GM19463 (cell line): ENCODE data around the gene ADK.

Source experiments
- ATAC-seq: cut with Tn5 transposase; IDR thresholded peaks from one replicate; pipeline ENCODE4 v1.9.1; 2021; ENCODE audit warnings: mild to moderate bottlenecking, moderate library complexity; ENCODE audit not compliant: unreplicated experiment

The ADK gene

DNA sequence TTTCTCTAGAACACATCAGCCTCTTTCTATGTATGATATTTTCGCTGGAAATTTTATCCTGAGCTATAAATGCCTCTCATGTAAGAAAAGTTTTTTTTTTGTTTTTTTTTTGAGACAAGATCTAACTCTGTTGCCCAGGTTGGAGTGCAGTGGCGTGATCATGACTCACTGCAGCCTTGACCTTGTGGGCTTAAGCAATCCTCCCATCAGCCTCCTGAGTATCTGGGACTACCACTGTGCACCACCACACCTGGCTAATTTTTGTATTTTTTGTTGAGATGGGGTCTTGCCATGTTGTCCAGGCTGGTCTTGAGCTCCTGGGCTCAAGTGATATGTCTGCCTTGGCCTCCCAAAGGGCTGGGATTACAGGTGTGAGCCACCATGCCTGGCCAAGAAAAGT, 80.4 kb downstream of the ADK start:
- no peak for ATAC-seq

DNA sequence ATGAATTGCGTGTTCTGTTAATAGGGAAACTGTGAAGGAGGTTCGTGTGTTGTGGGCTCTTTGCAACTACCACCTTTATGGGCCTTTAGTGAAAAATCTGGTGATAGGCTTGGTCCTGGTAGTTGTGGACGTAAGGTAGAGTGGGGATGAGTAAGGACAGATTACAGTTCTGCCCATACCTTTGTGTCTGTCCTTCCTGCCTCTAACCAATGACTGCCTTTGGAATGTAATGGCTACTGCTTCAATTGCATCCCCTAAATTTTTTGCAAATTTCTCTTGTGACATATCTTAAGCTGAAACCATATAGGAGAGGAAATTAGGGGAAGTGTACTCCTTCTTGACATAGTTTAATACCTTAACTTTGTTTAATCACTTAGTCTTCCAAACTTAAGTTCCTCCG, 82.3 kb downstream of the ADK start:
- no peak for ATAC-seq

DNA sequence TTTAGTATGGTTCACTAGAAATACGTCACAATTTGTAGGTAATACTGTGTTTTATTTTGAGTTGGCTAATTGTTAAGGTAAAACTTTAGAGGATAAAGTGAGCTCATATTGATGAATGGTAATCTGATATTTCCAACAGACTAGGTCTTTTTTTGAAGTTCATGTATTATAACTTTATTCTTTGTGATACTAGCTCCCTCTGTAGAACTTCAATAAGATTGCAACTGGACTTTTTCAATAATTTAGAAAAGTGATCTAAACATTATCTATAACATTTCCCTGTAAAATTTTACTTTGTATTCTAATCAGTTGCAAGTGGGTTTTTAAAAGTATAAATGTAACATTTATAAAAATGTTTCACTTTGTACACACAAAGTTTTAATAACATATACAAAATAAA, 83.5 kb downstream of the ADK start:
- ATAC-seq: no peak

DNA sequence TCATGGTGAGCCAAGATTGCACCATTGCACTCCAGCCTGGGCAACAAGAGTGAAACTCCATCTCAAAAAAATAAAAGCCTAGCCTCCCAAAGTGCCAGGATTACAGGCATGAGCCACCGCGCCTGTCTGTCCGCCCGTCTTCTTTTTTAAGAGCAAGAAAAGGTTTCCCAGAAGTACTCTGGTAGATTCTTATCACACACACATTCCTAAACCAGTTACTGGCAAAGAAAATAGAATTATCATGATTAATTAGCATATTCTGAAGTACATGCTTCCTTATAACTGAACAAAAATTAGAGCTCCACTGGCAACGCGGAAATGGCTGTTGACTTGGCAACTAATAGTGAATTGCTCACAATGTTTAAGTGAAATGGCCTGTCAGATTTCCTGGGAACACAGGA, 87.0 kb downstream of the ADK start:
- ATAC-seq: no peak

DNA sequence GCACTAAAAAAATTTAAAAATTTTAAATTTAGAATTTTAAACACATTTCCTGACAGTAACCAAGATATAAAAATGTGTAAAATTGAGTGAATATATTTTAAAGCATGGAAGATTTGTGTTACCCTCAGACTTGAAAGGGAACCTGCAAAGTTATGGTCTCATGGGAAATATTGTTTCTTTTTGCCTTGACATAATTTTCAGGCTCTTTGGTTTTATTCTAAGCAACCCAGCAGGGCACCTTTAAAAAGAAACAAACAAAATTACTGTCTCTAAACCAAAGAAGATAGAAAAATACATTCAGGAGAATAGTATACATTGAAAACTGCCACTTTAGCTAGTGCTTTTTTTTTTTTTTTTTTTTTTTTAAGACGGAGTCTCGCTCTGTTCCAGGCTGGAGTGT, 87.5 kb downstream of the ADK start:
- ATAC-seq: no peak

DNA sequence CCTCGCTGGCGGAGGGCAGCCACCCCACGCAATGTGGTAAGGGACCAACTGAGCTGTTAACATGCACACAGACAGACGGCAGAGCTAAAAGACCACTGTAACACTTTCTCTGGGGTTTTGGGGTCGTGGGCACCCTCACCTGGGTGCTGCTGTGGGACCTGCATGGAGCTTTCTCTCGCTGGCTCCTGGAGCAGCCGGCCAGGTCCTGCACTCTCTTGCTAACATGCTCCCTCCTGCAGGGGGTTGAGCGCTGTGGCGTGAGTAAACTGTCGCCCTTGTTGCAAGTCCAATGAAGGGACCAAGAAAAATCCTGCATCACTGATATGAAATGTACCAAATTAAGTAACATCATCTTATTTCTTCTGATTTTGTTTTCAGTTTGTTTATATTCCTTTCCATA, 92.0 kb downstream of the ADK start:
- no peak for ATAC-seq

DNA sequence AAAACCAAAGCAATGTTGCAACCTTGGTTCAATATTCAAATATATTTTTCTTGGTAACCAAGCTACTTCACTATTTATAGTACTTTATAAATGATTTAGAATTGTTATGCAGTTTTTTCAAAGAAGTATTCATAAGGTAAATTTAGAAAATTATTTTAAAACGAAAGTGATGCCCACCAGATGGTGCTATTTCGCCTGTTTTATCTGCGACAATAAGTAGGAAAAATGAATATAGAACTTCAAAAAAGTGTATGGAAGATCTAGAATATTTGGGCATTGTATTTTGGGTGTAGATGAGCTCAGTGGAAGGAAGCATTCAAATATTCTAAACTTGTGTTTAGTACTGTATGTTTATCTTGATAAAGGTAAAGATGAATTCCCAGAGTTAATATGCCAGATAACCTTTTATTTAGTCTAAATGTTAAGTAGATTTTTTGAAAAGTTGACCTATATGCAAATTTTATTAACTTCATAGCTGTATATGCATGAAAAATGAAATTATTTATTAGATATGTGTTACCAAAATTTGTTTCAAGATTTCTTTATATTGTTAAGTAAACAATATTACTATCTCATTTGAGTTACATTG, 93.2 kb downstream of the ADK start:
- no peak for ATAC-seq

DNA sequence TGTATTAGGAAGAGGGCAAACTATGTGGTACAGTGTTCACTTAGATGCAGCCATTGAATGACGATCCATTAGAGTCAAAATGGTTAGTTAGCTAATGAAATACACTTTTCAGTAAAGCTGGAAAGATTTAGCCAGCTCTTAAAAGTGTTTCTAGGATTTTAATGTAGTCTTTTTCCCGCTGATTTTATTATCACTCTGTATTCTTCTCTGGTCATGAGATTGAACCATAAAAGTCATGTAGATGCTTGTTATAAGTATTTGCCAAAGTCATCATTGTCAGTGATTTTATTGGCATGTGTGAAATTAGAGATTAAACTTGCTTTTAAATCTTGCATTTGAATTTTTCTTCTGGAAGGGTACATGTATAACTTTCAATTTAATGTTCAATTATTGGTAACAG, 93.8 kb downstream of the ADK start:
- ATAC-seq: no peak

DNA sequence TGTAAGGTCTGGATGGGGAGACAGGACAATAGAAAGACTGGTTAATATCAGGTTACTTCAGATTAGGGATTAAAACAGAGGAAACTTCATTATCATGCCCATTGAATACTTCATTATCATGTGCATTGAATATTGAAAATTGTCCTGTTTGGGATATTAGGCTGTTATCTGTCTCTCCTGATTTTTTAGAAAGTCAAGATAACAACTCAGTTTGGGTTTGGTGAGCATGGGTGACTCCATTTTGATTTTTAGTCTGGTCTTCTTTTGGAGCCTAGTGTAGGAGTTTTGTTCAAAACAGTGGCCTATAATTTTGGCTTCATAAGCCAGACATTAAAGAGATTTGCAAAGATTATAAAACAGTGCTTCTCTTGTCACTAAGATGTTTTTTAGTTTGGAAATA, 95.5 kb downstream of the ADK start:
- no peak for ATAC-seq

DNA sequence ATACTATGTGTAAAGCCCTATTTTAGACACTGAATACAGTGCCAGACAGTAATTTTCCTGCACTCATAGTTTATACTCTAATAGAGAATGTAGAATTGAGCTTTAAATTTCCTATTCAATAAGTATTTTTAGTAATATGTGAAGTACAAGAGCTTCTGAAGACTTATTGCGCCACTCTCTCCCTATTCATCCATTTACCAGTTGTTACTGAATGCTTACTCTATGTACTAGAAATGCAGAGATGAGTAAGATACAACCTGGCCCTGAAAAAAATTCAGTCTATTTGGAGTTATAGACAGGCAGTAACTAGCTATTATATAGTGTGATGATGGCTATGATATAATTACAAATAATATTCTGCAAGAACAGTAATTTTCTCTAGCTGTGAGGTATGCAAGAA, 98.8 kb downstream of the ADK start:
- ATAC-seq: no peak

DNA sequence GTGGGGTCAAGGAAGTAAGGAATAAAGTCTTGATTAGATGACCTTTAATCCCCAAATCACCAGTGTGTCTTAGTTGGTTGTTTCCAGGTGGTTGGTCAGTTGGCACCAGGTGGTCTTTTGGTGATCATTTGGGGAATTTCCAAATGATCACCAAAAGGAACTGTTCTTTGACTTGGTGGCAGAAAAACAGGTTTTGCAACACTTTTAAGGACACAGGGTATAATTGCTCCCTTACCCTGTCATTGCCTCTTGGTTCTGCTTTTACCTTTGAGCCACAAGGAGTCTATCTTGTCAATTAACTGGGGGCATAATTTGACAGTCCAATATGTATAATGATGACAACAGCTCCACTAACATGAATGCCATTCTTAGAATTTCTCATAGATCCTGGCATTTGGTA, 104.2 kb downstream of the ADK start:
- no peak for ATAC-seq

DNA sequence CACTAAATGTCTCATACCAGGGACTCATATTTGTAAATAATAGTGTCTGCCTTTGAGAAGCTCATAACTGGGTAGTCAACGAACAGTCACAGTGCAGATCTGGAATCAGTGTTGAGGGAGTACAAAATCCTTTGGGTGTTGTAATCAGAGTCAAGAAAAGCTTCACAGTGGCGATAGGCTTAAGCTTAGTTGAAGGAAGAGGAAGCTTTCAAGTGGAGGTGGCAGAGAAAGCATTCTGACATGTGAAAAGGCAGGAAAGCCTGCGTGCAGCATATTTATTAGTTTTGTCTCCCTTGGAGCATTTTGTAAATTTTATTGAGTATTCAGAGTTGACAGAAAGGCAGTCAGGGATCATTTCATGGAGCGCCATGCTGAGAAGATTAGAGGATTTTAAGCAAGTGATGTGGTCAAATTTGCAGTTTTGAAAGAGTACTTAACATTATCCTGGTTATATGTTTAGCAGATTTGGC, 104.9 kb downstream of the ADK start:
- no peak for ATAC-seq

DNA sequence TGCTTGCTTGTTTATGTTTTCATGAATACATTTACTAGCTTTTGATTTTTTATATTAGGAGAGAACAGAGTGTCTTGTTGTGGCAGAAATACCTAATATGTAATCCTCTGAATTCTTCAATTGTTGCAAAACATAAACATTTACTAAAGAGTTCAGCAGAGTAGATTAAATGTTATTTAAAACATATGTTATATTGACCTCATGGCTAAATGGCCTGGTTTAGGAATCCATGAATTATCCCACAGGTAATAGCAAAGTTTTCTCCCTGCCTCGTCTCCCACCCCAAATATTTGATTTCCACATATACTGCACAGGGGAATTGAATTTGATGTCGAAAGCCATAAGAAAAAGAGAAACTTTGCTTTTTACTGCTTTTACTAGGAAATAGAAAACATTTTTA, 111.8 kb downstream of the ADK start:
- ATAC-seq: no peak

DNA sequence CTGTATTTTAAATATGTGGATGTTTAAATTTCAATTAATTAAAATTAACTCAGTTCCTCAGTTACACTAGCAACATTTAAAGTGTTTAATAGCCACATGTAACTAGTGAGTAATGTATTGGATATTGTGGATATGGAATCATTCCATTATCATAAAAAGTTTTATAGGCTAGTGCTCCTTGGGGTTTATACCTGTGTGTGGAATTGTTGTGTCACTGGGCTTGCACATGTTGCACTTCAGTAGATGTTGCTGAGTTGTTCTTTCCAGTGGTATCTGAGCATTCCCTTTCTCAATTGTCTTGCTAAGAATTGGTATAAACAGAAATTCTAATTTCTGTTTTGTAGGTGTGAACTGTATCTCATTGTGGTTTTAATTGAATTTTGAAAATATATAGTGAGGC, 113.0 kb downstream of the ADK start:
- ATAC-seq: no peak

DNA sequence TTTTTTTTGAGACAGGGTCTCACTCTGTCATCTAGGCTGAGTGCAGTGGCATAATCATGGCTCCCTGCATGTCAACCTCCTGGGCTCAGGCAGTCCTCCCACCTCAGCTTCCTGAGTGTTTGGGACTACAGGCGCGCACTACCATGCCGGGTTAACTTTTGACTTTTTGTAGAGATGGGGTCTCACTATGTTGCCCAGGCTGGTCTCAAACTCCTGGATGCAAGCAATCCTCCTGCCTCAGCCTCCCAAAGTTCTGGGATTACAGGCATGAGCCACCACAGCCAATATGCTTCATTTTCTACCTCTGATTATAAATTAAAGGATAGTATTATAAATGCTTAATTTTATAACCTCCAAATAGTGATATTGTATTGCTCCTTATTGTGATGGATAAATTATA, 121.3 kb downstream of the ADK start:
- ATAC-seq: no peak

DNA sequence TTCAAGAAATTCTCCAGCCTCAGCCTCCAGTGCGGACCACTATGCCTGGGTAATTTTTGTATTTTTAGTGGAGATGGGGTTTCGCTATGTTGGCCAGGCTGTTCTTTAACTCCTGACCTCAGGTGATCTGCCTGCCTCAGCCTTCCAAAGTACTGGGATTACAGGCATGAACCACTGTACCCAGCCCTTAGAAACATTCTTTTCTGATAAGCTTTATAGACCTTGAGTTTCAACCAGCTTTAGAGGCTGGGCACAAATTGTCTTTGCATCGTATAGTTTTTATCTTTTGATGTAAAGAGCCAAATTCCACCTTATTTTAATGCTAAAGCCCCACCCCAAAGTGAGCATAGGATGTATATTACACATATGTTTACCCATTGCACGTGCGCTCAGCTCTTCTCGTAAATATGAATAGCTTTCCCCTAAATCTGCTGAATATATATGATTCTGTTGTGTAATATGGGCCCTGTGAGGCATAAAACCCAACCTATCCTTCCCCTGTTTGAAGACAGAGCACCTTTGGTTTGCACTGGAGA, 124.8 kb downstream of the ADK start:
- ATAC-seq: no peak

DNA sequence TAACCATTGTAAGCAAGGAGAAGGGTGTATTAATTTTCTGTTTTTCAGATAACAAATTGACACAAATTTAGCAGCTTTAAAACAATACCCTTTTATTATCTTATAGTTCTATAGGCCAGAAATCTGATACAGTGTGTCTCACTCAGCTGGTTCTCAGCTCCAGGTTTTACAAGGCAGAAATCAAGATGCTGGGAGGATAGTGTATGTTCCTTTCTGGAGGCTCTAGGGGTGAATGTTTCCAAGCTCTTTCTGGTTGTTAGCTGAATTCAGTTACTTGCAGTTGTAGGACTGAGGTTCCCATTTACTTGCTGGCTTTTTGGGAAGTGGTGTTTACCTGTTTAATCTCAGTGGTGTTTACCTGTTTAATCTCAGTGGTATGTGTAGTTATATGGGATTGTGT, 125.4 kb downstream of the ADK start:
- ATAC-seq: no peak

DNA sequence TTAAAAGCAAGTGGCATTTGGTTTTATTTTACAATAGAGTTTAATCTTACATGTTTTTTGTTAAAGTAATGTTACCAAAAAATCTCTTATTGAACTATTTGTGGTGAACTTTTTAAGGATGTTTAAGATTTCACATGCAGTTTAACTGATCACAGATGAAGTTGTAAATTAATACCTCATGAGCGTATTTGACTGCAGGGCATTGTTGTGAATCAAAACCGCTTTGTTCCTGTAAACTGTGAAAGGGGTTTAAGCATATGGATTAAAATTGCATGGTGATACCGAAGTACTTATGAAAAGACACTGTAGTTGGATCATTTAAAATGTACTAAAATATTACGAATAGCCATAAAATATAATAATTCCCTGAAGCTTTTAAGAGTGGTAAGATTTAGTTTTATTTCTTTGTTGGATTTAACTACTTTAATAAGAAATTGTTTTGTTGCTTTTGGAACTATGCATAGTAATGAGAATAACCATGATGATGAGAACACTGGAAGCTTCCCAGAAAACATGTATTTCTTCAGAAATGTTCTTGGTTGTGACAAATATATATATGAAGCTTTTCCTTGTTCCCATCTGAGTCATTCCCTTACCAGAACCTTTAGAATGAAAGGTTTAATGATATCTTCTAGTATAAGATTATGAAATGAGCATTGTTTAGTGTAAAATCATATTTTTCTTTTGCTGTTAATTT, 131.3 kb downstream of the ADK start:
- no peak for ATAC-seq

DNA sequence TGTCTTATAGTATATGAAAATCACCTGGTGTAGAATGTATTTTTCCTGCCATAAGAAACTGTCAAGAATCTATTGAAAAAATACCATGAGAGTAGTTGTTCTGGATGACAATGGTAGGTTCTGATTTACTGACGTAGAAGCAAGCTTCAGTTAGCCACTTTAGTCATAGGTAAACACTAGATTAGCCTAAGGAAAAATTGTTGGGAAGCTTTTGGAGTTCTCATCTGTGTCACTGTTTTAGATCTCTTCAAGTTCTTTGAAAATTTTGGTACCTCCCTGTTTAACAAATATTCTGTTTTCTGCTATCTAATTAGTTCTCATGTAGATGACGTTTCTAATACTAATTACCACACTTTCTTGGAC, 131.8 kb downstream of the ADK start:
- no peak for ATAC-seq

DNA sequence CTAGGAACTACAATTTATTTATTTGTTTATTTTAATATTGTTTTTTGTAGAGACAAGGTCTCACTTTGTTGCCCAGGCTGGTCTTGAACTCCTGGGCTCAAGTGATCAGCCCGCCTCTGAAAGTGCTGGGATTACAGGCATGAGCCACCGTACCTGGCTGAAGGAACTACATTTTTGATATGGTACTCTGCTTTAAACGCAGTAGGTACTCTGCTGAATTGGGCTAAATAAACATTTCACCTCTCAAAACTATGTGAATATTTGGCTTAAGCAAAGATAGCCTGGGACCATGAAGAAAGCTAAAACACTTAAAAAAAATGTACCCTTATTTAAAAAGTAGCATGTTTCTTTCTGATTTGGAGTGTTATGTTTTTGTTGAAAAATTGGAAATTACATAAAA, 138.2 kb downstream of the ADK start:
- ATAC-seq: no peak

DNA sequence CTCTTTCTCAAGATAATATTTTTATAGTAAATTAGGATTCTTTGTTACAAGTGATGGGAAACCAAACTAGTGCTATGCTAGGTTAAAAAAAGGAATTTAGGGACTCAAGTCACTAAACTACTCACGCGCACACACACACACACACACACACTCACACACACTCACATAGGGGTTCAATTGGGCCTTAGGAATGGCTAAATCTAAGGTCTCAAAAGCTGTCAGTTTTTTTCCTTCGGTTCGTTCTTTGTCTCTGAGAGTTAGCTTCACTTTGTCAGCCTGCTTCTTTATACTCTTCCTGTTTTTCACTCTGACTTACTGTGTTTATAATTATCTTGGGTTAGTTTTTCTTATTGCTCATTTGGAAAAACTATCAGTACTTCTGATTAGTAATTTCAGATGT, 138.9 kb downstream of the ADK start:
- no peak for ATAC-seq

DNA sequence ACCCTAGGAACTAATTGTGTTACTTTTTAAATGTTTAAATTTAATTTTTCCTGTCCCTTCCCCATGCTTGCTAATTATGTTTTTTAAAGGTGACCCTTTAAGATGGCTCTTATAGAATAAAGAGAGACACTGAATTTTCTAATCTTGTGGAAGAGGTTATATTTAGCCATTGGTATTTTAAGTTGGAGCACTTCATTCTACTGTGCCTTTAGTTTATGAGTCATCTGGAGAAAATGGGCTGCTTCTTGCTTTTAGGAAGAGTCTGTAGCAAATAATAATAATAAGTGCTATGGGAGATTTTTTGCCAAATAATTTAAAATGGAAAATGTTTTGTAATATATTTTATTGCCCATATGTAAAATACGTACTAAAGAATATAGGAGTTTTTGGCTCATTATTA, 139.7 kb downstream of the ADK start:
- ATAC-seq: no peak

DNA sequence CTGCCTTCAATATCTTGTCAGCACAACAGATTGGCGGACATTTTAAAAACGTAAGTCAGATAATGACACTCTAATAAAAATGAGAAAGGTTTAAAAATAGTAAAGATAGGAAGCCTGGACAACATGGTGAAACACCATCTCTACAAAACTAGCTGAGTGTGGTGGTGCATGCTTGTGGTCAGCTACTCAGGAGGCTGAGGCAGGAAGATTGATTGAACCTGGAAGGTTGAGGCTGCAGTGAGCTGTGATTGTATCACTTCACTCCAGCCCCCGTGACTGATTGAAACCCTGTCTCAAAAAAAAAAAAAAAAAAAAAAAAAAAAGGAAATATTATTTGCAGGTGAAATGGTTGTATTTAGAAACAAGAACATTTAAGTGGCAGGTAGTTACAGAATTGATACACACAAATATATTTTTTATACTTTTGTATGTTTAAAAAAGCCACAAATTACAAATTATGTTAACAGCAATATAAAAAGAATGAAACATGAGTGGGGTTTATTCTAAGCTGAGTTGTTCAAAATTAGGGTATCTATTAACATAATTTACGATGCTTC, 141.9 kb downstream of the ADK start:
- no peak for ATAC-seq
